ENCODE results near the gene CDH2.

CDH2 gene

GRCh38 chr18:28175150-28175929 lies 1.6 kb downstream of the CDH2 start:
- no peaks in the 10 kb centered on the region for H3K9me3 ChIP-seq (ENCODE audit: low read depth, low read length)
- no peak overlapping the region for H3K27ac ChIP-seq
- H3K9ac ChIP-seq (ENCODE audit: insufficient read length), result no peak overlapping the region
- no peak for DNase-seq (ENCODE audit: low read depth, low spot score)
- H3K36me3 ChIP-seq (ENCODE audit: insufficient read depth, low read length), result no peaks in the 10 kb centered on the region
- H3K4me3 ChIP-seq, result no peak overlapping the region
- TF ChIP-seq POLR2AphosphoS5 (IDR thresholded peaks at IDR 0.05; ENCODE audit: borderline replicate concordance, low read depth, low read length), result no peak
- no peak for TF ChIP-seq FOXP2 (optimal IDR thresholded peaks at IDR 0.05; ENCODE audit: control extremely low read depth, extremely low read length, insufficient read depth)
- no peak for TF ChIP-seq EZH2 (IDR thresholded peaks at IDR 0.05)

DNA sequence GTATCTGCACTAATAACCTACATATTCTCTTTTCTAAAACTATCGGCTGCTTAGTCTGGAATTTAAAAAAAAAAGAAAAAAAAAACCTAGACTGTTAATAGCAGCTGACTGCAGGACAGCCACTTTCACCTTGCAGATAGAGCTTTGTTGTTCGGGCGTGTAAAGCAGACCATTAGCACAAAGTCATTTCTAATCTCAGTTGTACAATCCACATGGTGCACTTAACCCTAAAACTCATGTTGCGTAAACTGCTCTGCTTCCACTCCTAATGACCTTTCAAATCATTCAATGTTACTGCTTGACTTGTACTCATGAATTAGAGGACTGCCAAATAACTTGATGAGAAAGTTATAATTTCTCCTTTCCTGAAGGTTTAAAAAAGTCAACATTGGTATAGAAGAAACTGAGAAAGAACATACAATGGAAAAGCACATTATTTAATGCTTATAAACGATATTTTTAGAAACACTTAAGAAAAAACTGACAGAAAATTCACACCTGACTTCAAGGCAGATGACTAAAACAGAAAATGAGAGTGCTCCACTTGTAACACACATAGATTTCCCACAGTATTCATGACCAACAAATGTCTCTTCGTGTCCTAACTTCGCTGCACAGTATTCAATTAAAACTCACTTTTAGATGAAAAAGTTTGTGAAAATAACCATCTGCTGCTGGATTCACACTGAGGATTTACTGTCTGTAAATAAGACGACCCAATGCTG lies 2.6 kb downstream of the CDH2 start:
- no peak for TF ChIP-seq EZH2 (IDR thresholded peaks at IDR 0.05)
- TF ChIP-seq POLR2AphosphoS5 (IDR thresholded peaks at IDR 0.05; ENCODE audit: borderline replicate concordance, low read depth, low read length), result no peak
- TF ChIP-seq FOXP2 (optimal IDR thresholded peaks at IDR 0.05; ENCODE audit: control extremely low read depth, extremely low read length, insufficient read depth), result no peak
- no peak overlapping the region for H3K27ac ChIP-seq
- H3K4me3 ChIP-seq, result no peak overlapping the region

GRCh38 chr18:28171837-28172236 lies 5.1 kb downstream of the CDH2 start:
- Histone ChIP-seq H3K9ac (ENCODE audit: insufficient read length) (no peak overlapping the region), H3K27ac (no peak overlapping the region), H3K36me3 (ENCODE audit: insufficient read depth, low read length) (no peaks in the 10 kb centered on the region), H3K4me3 (no peak overlapping the region), H3K9me3 (ENCODE audit: low read depth, low read length) (no peaks in the 10 kb centered on the region)
- no peak for DNase-seq (ENCODE audit: low read depth, low spot score)
- TF ChIP-seq EZH2 (IDR thresholded peaks at IDR 0.05) (no peak), FOXP2 (optimal IDR thresholded peaks at IDR 0.05; ENCODE audit: control extremely low read depth, extremely low read length, insufficient read depth) (no peak), POLR2AphosphoS5 (IDR thresholded peaks at IDR 0.05; ENCODE audit: borderline replicate concordance, low read depth, low read length) (no peak)

More for the DNA sequence above, 2.6 kb downstream of the CDH2 start:
- Histone ChIP-seq H3K36me3 (ENCODE audit: insufficient read depth, low read length) (no peaks in the 10 kb centered on the region), H3K9me3 (ENCODE audit: low read depth, low read length) (no peaks in the 10 kb centered on the region), H3K9ac (ENCODE audit: insufficient read length) (no peak overlapping the region)
- DNase-seq (ENCODE audit: low read depth, low spot score), result no peak

GRCh38 chr18:28168725-28169124 lies 8.2 kb downstream of the CDH2 start:
- Histone ChIP-seq H3K9ac (ENCODE audit: insufficient read length) (no peak overlapping the region), H3K27ac (no peak overlapping the region), H3K9me3 (ENCODE audit: low read depth, low read length) (no peaks in the 10 kb centered on the region), H3K36me3 (ENCODE audit: insufficient read depth, low read length) (no peaks in the 10 kb centered on the region), H3K4me3 (no peak overlapping the region)
- no peak for DNase-seq (ENCODE audit: low read depth, low spot score)
- TF ChIP-seq FOXP2 (optimal IDR thresholded peaks at IDR 0.05; ENCODE audit: control extremely low read depth, extremely low read length, insufficient read depth) (no peak), EZH2 (IDR thresholded peaks at IDR 0.05) (no peak), POLR2AphosphoS5 (IDR thresholded peaks at IDR 0.05; ENCODE audit: borderline replicate concordance, low read depth, low read length) (no peak)

DNA sequence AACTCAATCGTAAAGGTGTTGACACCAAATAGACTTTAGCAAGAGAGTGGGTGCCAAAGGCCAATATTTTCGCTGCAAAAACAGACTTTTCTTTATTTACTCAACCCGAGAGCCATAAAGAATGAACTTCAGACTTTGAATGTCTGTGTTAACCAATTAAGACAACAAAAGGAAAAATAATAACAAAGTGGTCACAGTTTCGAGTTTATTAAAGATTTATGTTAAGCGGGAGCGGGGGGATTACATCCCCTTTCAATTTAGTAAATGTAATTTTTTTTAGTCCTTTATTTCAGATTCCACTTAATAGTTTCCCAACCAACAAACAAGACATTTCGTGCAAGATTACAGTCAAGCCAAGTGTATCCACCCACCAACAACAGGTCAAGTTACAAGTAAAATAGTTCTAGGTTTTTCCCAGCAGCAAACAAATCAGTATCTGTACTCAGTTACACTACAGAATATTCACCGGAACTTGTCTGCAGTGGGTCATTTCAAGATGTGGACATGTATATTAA lies 9.0 kb downstream of the CDH2 start:
- Histone ChIP-seq H3K9me3 (ENCODE audit: low read depth, low read length) (no peaks in the 10 kb centered on the region), H3K4me3 (no peak overlapping the region), H3K36me3 (ENCODE audit: insufficient read depth, low read length) (no peaks in the 10 kb centered on the region), H3K27ac (no peak overlapping the region), H3K9ac (ENCODE audit: insufficient read length) (no peak overlapping the region)
- no peak for DNase-seq (ENCODE audit: low read depth, low spot score)
- TF ChIP-seq FOXP2 (optimal IDR thresholded peaks at IDR 0.05; ENCODE audit: control extremely low read depth, extremely low read length, insufficient read depth), result no peak
- TF ChIP-seq POLR2AphosphoS5 (IDR thresholded peaks at IDR 0.05; ENCODE audit: borderline replicate concordance, low read depth, low read length), result no peak
- TF ChIP-seq EZH2 (IDR thresholded peaks at IDR 0.05), result no peak

GRCh38 chr18:28164771-28165483 lies 12.0 kb downstream of the CDH2 start:
- H3K36me3 ChIP-seq (ENCODE audit: insufficient read depth, low read length), result no peaks in the 10 kb centered on the region
- DNase-seq (ENCODE audit: low read depth, low spot score), result no peak
- H3K9ac ChIP-seq (ENCODE audit: insufficient read length), result no peak overlapping the region
- no peak overlapping the region for H3K27ac ChIP-seq
- no peak overlapping the region for H3K4me3 ChIP-seq
- TF ChIP-seq FOXP2 (optimal IDR thresholded peaks at IDR 0.05; ENCODE audit: control extremely low read depth, extremely low read length, insufficient read depth), result no peak
- TF ChIP-seq POLR2AphosphoS5 (IDR thresholded peaks at IDR 0.05; ENCODE audit: borderline replicate concordance, low read depth, low read length), result no peak
- no peak for TF ChIP-seq EZH2 (IDR thresholded peaks at IDR 0.05)
- H3K9me3 ChIP-seq (ENCODE audit: low read depth, low read length), result no peaks in the 10 kb centered on the region

DNA sequence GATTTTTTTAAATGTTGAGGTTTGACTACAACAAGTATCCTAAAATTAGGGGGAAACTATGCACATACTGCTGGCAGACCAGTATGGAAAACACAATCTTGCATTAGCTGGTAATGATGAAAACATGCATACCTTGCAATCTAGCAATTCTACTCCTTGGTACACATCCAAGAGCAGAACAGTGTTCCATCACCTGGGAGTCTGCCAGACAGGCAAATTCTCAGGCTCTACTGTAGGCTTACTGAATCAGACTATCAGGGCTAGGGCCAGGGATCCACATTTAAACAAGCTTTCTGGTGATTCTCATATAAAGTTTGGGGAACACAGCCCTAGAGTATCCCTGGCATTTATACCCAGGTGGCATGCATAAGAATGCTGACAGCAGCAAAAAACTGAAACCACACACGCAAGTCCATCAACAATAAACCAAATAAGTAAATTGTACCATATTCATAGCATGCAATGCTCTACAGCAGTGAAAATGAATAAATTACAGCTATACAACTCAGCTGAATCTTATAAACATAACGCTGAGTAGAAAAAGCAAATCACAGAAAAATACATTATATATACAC lies 13.6 kb downstream of the CDH2 start:
- no peak overlapping the region for H3K4me3 ChIP-seq
- H3K27ac ChIP-seq, result no peak overlapping the region
- H3K9ac ChIP-seq (ENCODE audit: insufficient read length), result no peak overlapping the region
- DNase-seq (ENCODE audit: low read depth, low spot score), result no peak
- TF ChIP-seq POLR2AphosphoS5 (IDR thresholded peaks at IDR 0.05; ENCODE audit: borderline replicate concordance, low read depth, low read length) (no peak), FOXP2 (optimal IDR thresholded peaks at IDR 0.05; ENCODE audit: control extremely low read depth, extremely low read length, insufficient read depth) (no peak), EZH2 (IDR thresholded peaks at IDR 0.05) (no peak)
- H3K36me3 ChIP-seq (ENCODE audit: insufficient read depth, low read length), result no peaks in the 10 kb centered on the region
- no peaks in the 10 kb centered on the region for H3K9me3 ChIP-seq (ENCODE audit: low read depth, low read length)

All from SK-N-MC (cell line).